Kidney tubule cell (primary cell): ENCODE results near the gene VOPP1.
"Not testable (repeated sequence)": the region's sequence is repeated elsewhere in the genome, so short reads cannot be mapped to it uniquely, and the experiment has no call there.

Experiments used
- DNase-seq: peaks from one replicate; pipeline ENCODE4 v3.0.0-alpha.2; 2018; ENCODE audit warnings: low spot score

The VOPP1 gene

DNA sequence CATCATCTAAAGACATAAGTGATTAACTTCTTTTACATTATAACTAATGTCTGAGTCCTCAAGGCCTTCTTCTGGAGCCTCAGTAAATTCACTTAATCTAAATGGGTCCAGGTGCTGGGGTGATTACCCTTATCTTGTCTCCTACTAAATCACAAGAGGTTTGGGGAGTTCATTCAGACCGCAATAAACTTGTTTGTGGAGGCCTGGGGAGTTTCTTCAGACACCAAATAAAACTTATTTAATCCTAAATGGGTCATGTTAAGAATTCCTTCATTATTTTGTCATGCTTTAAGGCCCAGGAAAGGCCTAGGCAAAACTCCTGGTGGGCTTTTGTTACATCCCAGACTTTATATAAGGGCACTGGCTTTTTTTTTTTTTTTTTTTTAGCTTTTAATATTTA, 62.1 kb downstream of the VOPP1 start:
- not testable (repeated sequence) for DNase-seq

- no peak for DNase-seq
Measured at GRCh38 chr7:55509322-55509721, 63.0 kb downstream of the VOPP1 start.

- DNase-seq = peak; percentile 16
Measured at GRCh38 chr7:55508221-55509011, 63.9 kb downstream of the VOPP1 start.

GRCh38 chr7:55507743-55508142, 64.6 kb downstream of the VOPP1 start:
- no peak for DNase-seq

DNA sequence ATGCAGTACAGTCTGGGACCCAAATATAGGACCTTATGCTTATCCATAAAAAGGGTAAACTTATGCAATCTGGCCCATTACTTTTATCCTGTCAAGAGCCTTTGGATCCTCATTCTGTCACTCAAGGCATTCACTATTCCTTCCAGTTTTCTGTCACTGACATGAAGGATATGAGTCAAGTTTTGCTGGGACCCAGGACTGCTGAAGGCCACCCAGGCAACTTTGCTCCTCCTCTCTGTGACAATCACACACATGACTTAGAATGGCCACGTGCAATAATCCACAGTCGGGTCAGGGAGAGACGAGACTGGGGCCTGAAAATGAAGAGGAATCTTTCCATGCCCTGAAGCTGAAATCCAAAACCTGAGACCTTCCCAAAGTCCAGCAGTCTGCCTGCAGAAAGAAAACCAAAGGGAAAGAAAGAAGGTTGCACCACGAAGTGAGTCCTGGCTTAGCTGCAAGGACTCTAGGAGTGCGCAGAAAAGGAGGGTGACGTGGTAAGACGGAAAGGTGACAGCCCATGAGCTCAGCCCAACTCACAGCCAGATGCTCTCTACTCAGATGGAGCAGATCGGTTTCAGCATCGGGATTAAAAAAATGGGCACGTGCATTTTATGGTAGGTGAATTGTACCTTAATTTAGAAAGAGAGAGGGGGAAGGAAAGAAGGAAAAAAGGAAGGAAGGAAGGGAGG, 67.2 kb downstream of the VOPP1 start:
- DNase-seq = peak; percentile 7

- DNase-seq = peak; percentile 69
Measured at GRCh38 chr7:55504093-55504859, 68.0 kb downstream of the VOPP1 start.

DNA sequence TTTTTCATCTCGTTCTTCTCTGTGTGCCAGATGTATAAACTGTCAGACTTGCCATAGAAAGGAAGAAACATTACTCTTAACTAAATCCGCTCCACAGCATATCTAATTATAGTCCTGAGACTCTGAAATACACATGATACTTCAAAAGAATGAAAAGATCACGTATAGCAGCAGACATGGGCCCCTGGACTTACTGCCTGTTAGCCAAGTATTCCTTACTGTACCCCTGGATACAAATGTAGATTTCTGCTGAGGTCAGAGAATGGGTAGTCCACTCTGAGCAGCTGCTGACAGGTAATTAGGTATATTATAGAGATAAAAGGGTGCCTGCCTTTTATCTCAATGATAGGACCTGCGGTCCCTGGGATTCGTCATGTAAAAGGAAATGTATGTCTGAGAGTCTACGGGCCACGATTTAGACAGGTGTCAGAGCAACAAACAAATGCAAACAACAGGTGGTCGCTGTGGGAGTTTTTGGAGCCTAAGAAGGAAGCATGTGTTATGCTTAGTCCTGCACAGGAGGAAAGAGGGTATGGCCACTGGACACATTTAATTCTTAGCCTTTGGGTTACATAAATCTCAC, 69.4 kb downstream of the VOPP1 start:
- no peak for DNase-seq

DNA sequence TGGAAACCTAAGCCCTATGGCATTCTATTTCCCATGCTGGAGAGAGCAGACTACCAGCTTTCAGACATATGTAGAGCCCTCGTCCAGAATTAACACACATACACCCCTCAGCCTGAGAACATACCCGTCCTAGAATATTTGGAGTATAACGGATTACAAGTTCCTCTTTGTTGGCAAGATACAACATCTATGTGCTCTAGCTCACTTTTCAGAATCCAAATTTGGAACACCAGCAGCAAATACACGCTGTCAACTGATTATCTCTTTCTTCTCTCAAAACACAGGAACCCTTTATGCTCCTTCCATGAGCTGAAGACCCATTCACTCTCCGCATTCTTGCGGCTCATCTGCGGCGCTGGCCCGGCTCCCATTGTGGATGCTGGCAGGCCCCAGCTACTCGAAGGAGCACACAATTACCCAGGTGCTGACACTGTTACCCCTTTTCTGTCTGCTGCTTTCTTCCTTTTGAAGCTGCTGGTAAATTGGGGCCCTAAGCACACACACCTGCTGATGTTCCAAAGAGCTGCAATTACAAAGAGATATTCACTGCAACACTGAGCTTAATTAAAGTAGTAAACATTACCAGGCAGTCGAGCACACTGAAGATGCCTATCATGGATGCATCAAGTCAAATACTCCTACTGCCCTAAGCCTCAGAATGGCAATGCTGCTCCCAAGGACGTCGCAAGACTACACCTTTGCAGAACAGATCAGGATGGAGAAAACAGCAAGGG, 70.0 kb downstream of the VOPP1 start:
- no peak for DNase-seq

GRCh38 chr7:55501611-55502010, 70.7 kb downstream of the VOPP1 start:
- DNase-seq = no peak

DNA sequence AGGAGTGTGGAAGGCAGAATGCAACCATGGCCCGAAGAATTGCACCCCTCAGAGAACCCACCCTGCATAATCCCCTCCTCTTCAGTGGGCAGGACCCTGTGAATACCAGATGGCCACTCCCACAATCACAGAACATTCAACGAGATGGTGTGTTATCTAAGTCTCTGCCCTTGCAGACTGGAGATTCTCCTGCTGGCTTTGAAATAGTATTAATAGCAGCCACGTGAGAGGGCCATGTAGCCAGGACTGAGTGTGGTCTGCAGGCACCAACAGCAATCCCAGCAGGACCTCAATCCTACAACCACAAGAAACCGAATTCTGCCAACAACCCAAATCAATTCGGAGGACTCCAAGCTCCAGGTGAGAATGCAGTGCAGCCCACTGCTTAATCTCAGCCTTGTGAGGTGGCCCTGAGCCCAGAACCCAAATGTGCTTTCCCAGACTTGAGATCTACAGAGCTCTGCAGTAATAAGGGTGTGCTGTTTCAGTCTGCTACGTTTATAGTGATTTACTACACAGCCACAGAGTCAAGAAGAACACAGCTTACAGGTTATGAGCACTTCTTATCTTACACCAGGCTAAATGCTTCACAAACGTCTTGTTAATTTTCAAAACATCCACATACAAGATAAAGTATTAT, 72.1 kb downstream of the VOPP1 start:
- no peak for DNase-seq

DNA sequence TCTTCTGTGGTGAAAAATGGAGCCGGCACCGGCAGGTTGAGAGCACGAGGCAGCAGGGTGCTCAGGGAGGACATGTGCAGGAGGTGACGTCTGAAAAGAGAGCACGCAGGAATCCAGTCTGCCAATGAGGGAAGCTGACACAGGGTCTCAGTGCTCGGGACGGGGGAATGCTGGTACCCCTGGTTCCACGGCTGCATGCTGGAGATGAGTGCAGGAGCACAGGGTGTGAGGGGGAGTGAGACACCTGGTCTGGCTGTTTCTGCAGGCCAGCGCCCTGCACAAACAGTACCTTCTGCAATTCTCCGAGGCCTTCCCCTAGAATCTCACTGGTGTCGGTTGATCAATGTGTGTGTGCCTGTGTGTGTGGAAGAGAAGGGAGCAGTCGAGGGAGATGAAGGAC, 72.7 kb downstream of the VOPP1 start:
- DNase-seq = no peak

GRCh38 chr7:55498770-55499169, 73.5 kb downstream of the VOPP1 start:
- no peak for DNase-seq

GRCh38 chr7:55498142-55498541, 74.2 kb downstream of the VOPP1 start:
- no peak for DNase-seq

DNA sequence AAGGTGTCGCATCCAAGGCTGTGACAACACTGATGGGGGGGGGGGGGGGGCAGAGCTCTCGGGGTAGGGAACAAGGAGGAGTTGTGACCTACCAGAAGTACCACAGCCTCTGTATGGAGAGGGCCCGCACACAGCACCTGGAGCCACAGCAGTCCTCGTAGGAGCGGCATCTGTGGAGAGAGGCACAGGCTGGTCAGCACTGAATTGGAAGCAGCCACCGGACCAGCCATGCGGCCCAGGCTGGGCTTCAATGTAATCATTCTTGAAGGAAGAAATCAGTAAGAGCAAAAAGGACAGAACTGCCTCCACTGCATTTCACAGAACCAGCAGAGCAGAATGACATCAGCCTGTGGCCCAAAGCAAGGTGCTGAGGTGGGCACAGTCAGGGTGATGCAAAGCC, 74.8 kb downstream of the VOPP1 start:
- DNase-seq = no peak

DNA sequence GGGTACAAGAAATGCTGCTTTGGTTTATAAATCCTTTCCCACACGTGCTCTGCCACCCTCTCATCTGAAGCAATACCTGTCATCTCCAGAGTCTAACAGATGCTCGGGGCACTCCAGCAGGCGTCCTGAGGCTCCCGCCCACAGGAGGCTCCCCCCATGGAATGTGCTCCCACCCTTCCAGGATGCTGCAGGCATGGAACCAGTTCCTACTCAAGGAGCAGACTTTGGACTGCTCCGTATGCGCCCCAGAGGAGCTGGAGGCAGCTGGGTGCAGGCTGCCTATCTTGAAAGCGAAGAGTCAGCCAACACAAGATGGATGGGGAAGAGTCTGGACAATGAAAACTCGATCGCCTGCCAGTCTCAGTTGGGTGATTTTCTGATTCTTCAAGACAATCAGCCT, 75.4 kb downstream of the VOPP1 start:
- no peak for DNase-seq

GRCh38 chr7:55494951-55495350, 77.4 kb downstream of the VOPP1 start:
- DNase-seq = no peak

DNA sequence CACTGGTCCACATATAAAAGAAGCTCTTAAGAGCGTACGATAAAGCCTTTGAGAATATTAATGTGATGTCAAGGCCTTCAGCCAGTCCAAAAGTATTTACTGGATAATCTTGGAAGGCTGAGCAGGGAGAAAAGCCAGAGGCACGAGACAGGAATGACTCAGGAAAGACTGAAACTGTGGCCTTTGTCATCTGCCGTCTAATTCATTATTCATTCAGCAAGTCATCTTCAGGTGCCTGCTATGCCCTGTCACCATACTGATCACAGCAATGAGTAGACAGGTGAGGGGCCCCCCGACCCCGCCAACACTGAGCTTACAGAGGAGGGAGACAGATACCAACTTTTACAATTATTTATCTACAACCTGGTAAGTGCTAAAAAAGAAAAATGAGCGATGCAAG, 78.9 kb downstream of the VOPP1 start:
- DNase-seq = peak; percentile 84

GRCh38 chr7:55491346-55491745, 81.0 kb downstream of the VOPP1 start:
- DNase-seq = no peak

DNA sequence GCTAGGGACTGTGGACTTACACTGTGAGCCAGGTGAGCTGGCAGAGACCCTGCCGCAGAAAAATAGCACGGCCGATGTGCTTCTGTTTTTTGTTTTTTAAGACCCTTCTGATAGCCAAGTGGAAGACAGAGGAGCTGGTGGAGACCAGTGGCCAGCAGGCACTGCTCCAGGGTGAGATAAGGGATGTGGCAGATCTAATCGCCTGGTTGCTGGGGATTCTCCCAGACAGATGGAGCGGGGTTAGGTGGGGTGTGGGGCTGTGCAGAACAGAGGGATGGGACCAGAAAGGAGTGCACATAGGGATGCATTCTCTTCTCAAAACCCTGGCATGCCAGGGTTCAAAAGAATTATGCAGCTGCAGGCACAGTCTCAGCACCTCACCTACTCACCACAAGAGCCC, 82.2 kb downstream of the VOPP1 start:
- no peak for DNase-seq

GRCh38 chr7:55489552-55489951, 82.8 kb downstream of the VOPP1 start:
- no peak for DNase-seq

DNA sequence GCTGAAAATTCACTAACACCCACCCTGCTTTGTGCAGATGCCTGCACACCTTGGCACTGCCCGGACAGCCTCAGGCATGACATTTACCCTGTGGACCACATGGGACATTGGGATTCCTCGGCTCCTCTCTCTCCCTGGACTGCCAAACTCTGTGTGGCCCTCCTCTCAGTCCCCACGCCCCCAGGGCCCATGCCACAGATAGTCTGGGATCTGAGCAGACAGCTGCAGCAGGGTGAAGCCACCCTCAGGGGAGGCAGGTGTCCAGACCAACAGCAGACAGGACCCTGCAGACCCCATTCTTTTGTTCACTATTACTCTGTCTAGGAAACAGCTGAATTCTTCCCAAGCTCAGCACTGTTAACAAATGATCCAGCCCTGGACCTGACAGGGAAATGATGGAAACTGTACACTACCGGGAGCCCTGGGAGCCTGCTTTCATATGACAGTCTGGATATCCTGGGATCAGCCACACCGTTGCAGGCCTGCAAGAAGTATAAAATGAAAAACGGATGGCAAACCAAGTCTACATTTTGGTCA, 83.4 kb downstream of the VOPP1 start:
- no peak for DNase-seq
